Gastroesophageal sphincter (tissue), 3 donors: Measurements from ENCODE around the gene MYO18B.

Experiments used
- CTCF ChIP-seq, 4 experiments: fragments of 200-600 bp in 2 of 4; fragments of 450-650 bp in 2 of 4; sonication (generic) in 1 of 4; IDR thresholded peaks; one replicate each; pipeline ENCODE4 v1.5.1; 2017 to 2019; ENCODE audit warnings: antibody characterized with exemption in 4 of 4, mild to moderate bottlenecking in 2 of 4, moderate library complexity in 2 of 4
- EP300 ChIP-seq: sonication (generic); formaldehyde crosslinking; IDR thresholded peaks from one replicate; pipeline ENCODE4 v1.6.1; 2017; ENCODE audit warnings: antibody characterized with exemption, mild to moderate bottlenecking

GRCh38 chr22:26027341-26027740 lies 285.4 kb downstream of the MYO18B start:
- TF ChIP-seq CTCF (IDR thresholded peaks at IDR 0.05) (no peak), EP300 (no peak)
